D721Med (cell line): ENCODE results near the gene NLRP6.
"Not testable (repeated sequence)": the region's sequence is repeated elsewhere in the genome, so short reads cannot be mapped to it uniquely, and the experiment has no call there.

ENCODE experiments used
- DNase-seq: peaks from one replicate; pipeline ENCODE4 v3.0.0; 2011; ENCODE audit warnings: low spot score; ENCODE audit not compliant: insufficient read length
- FAIRE-seq: peaks from 2 replicates; lab custom pipeline; 2011; peaks lifted over from hg19 to GRCh38; lab: Jason Lieb, UNC
- CTCF ChIP-seq: IDR thresholded peaks from 2 replicates; pipeline ENCODE4 v1.5.1; 2012; ENCODE audit warnings: mild to moderate bottlenecking, control low read depth; ENCODE audit not compliant: insufficient read depth; ENCODE audit errors: missing control alignments

Gene NLRP6

GRCh38 chr11:316891-317301, 38.7 kb downstream of the NLRP6 start:
- DNase-seq, result no peak
- FAIRE-seq, result no peak
- TF ChIP-seq CTCF, result no peak

- not testable (repeated sequence) for DNase-seq, FAIRE-seq
Observed at GRCh38 chr11:317668-318404, 39.6 kb downstream of the NLRP6 start.

- DNase-seq, FAIRE-seq: not testable (repeated sequence)
Observed at GRCh38 chr11:318405-319120, 40.4 kb downstream of the NLRP6 start.

GRCh38 chr11:319121-319887, 41.1 kb downstream of the NLRP6 start:
- FAIRE-seq, DNase-seq: not testable (repeated sequence)

GRCh38 chr11:319888-320273, 41.7 kb downstream of the NLRP6 start:
- not testable (repeated sequence) for DNase-seq, FAIRE-seq

GRCh38 chr11:324156-324555, 45.9 kb downstream of the NLRP6 start:
- no peak for DNase-seq
- no peak for FAIRE-seq
- TF ChIP-seq CTCF, result no peak

- not testable (repeated sequence) for DNase-seq, FAIRE-seq
Observed at GRCh38 chr11:324593-325517, 46.6 kb downstream of the NLRP6 start.

- no peak for DNase-seq
- no peak for FAIRE-seq
- no peak for TF ChIP-seq CTCF
Observed at GRCh38 chr11:325796-326591, 47.8 kb downstream of the NLRP6 start.

GRCh38 chr11:326592-326841, 48.3 kb downstream of the NLRP6 start:
- no peak for FAIRE-seq
- no peak for DNase-seq
- no peak for TF ChIP-seq CTCF
